Uterus (tissue), 2 donors: Measurements from ENCODE around the gene PTPRD.

Source experiments
- POLR2A ChIP-seq, 2 donors: fragments of 450-650 bp; IDR thresholded peaks; one replicate each; pipeline ENCODE4 v1.6.1; 2016; ENCODE audit warnings: antibody characterized with exemption in 2 of 2, mild to moderate bottlenecking in 1 of 2, moderate library complexity in 1 of 2
- TF ChIP-seq, protein P1 (sequence below), 4 experiments: fragments of 200-600 bp in 2 of 4; fragments of 450-650 bp in 2 of 4; sonication (generic) in 2 of 4; IDR thresholded peaks; one replicate each; pipeline ENCODE4 v1.5.1; 2016 to 2019; ENCODE audit warnings: antibody characterized with exemption in 4 of 4, mild to moderate bottlenecking in 2 of 4, moderate library complexity in 1 of 4

DNA sequence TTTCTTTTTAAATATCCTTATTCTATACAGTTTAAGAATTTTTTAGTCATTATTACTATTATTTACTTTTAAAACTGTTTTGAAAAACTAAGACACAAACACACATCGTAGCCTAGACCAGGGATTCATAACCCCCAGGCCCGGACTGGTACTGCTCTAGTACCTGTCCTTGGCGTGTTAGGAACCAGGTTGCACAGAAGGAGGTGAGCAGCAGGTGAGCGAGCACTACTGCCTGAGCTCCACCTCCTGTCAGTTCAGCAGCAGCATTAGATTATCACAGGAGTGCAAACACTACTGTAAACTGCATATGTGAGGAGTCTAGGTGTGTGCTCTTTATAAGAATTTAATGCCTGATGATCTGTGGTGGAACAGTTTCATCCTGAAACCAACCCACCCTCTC lies 357.0 kb downstream of the PTPRD start:
- TF ChIP-seq, protein P1, sequence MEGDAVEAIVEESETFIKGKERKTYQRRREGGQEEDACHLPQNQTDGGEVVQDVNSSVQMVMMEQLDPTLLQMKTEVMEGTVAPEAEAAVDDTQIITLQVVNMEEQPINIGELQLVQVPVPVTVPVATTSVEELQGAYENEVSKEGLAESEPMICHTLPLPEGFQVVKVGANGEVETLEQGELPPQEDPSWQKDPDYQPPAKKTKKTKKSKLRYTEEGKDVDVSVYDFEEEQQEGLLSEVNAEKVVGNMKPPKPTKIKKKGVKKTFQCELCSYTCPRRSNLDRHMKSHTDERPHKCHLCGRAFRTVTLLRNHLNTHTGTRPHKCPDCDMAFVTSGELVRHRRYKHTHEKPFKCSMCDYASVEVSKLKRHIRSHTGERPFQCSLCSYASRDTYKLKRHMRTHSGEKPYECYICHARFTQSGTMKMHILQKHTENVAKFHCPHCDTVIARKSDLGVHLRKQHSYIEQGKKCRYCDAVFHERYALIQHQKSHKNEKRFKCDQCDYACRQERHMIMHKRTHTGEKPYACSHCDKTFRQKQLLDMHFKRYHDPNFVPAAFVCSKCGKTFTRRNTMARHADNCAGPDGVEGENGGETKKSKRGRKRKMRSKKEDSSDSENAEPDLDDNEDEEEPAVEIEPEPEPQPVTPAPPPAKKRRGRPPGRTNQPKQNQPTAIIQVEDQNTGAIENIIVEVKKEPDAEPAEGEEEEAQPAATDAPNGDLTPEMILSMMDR (IDR thresholded peaks at IDR 0.05), result no peak
- TF ChIP-seq POLR2A (IDR thresholded peaks at IDR 0.05), result no peak
